ENCODE results near the gene CST3. TPM values are rescaled to one million over a fixed set of nuclear protein-coding genes. Genes with fewer than 3 reads are reported as not detected.

The CST3 gene
- total and polyA plus RNA-seq, 7 experiments from 2014 or later, result 1.7 to 520 (median 20.5) TPM

DNA sequence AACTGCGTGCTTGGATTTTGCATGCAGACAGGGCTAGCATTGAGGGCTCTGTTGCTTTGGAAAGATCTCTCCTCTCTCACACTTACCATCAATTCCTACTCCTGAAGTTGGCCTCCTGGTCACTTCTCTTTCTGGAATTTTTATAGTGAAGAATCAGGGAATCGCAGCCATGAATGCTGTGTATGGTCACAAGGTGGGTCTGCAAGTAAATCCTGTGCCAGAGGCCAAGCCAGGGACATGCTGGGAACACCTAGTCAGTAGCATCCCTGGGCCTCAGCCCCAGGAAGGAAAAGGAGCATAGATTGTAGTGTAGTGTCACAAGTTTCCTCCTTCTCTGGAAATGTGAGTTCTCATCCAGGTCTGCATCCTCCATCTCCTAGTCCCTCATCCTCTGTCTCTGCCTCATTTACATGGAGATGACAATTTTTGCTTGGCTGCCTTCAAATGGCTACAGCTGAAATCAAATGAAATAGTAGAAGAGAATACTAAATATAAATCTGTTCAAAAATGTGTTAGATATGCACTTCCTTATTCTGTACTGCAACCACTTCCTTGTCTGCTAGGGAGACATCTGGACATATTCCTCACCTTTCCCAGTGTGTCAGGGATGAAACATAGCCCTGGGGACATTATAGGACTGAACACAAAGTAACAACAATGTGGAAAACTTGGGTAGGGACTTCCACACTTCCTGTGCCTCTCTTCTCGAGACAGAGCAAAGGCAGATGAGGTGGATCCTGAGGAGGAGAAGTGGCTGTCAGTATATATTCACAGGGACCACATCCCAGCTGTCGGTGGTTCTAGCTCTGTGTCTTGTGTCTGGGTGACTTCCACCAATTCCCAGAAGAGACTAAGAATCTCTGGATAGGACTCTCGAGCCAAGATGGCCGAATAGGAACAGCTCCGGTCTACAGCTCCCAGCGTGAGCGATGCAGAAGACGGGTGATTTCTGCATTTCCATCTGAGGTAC is 49.0 kb downstream of the CST3 start:
- ATAC-seq (no peak), DNase-seq (no peak)
- Histone ChIP-seq H3K4me1 (ENCODE audit: control insufficient read depth in 2 of 2, insufficient read depth in 2 of 2, low read length in 2 of 2) (no peaks in the 10 kb centered on the region), H3K4me3 (ENCODE audit: low read length) (no peak overlapping the region), H3K36me3 (ENCODE audit: control insufficient read depth in 2 of 3, insufficient read depth in 3 of 3, low read length in 3 of 3) (no peaks in the 10 kb centered on the region), H3K27ac (ENCODE audit: low read depth, low read length) (no peak overlapping the region), H3K27me3 (ENCODE audit: control insufficient read depth in 2 of 2, insufficient read depth in 2 of 2, low read length in 2 of 2) (no peaks in the 10 kb centered on the region), H3K9me3 (ENCODE audit: control insufficient read depth in 2 of 3, low read length in 3 of 3) (no peaks in the 10 kb centered on the region)
- no peaks in the 10 kb centered on the region for H3K36me3 Mint-ChIP-seq
- peak overlapping the region in 2 of 9 donors; percentile 56 to 93 for H3K27ac Mint-ChIP-seq
- intact Hi-C loops (cut with micrococcal nuclease), result no loop called here
- H3K4me3 Mint-ChIP-seq, result peak overlapping the region in 1 of 10 donors; percentile 82
- peaks cover 0 to 2% (median 0%) of the 10 kb centered on the region in 11 donors for H3K9me3 Mint-ChIP-seq
- H3K4me1 Mint-ChIP-seq, result peaks cover 0 to 1% (median 0%) of the 10 kb centered on the region in 7 donors
- ChIA-PET CTCF (no interaction called here), POLR2A (no interaction called here)
- H3K27me3 Mint-ChIP-seq, result peaks cover 7 to 43% (median 14%) of the 10 kb centered on the region in 5 donors

DNA sequence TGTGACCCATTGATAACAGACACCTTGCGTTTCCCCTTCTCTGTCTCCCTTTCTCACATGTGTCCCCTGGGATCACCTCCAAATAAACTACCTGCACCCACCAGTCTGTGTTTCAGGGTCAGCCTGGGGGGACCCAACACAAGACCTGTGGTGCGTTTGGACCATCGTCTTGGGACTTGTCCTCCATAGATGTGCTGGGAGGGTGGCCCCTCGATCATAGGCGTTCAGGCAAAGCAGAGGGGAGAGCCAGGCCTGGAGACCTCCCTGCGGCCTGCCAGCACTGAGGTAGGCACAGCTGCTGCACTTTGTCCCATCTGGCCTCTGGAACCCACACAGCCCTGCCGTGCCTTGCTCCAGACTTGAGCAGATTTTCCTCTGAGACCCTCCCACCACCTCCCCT is 50.1 kb downstream of the CST3 start:
- POLR2A ChIA-PET, result no interaction called here
- Mint-ChIP-seq H3K4me1 (peaks cover 0 to 1% (median 0%) of the 10 kb centered on the region in 7 donors), H3K27me3 (peaks cover 10 to 48% (median 23%) of the 10 kb centered on the region in 5 donors), H3K4me3 (no peak overlapping the region), H3K36me3 (no peaks in the 10 kb centered on the region), H3K9me3 (peaks cover 0 to 4% (median 0%) of the 10 kb centered on the region in 11 donors), H3K27ac (no peak overlapping the region)
- Histone ChIP-seq H3K27ac (ENCODE audit: low read depth, low read length) (no peak overlapping the region), H3K27me3 (ENCODE audit: control insufficient read depth in 2 of 2, insufficient read depth in 2 of 2, low read length in 2 of 2) (no peaks in the 10 kb centered on the region), H3K4me3 (ENCODE audit: low read length) (no peak overlapping the region), H3K9me3 (ENCODE audit: control insufficient read depth in 2 of 3, low read length in 3 of 3) (no peaks in the 10 kb centered on the region), H3K36me3 (ENCODE audit: control insufficient read depth in 2 of 3, insufficient read depth in 3 of 3, low read length in 3 of 3) (no peaks in the 10 kb centered on the region), H3K4me1 (ENCODE audit: control insufficient read depth in 2 of 2, insufficient read depth in 2 of 2, low read length in 2 of 2) (no peaks in the 10 kb centered on the region)
- DNase-seq, result no peak
- no peak for ATAC-seq
- intact Hi-C loops (cut with micrococcal nuclease), result no loop called here
- CTCF ChIA-PET, result no interaction called here

DNA sequence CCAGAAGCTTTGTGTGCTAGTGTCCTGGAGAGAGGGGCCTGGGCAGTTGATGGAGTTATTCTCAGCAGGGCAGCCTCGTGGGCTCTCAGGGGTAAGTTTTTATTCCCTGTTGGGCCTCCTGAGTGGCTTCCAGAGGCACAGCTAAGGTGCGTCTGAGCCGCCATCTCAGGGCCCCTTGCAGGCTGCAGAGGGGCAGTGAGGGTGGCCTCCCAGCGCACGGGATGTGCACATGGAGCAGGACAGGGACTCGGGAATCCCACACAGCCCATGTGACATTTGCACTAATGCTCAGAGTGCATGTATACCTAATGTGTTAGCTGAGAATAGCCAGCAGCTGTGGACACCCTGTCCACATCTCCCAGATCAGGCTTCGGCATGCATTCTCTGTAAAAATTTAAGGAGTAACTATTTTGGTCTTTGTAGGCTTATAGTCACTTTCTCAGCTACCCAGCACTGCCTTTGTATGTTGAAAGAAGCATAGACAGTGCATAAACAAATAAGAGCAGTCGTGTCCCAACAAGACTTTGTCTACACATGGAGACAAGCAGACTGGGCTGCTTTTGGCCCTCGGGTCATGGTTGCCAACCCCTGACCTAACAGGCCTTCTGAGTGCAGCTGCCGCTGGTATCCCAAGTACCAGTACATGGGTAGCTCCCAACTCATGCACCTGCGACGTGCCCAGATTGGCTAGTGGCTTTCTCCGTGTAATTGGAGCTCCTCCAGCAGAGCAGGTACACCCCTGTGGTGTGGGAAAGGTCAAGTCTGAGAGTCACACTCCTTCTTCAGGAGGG is 50.8 kb downstream of the CST3 start:
- Histone ChIP-seq H3K27ac (ENCODE audit: low read depth, low read length) (no peak overlapping the region), H3K27me3 (ENCODE audit: control insufficient read depth in 2 of 2, insufficient read depth in 2 of 2, low read length in 2 of 2) (no peaks in the 10 kb centered on the region), H3K36me3 (ENCODE audit: control insufficient read depth in 2 of 3, insufficient read depth in 3 of 3, low read length in 3 of 3) (no peaks in the 10 kb centered on the region), H3K4me3 (ENCODE audit: low read length) (no peak overlapping the region), H3K4me1 (ENCODE audit: control insufficient read depth in 2 of 2, insufficient read depth in 2 of 2, low read length in 2 of 2) (no peaks in the 10 kb centered on the region), H3K9me3 (ENCODE audit: control insufficient read depth in 2 of 3, low read length in 3 of 3) (no peaks in the 10 kb centered on the region)
- ChIA-PET CTCF (no interaction called here), POLR2A (no interaction called here)
- H3K4me3 Mint-ChIP-seq, result no peak overlapping the region
- H3K4me1 Mint-ChIP-seq, result peaks cover 0 to 1% (median 0%) of the 10 kb centered on the region in 7 donors
- H3K27me3 Mint-ChIP-seq, result peaks cover 10 to 55% (median 28%) of the 10 kb centered on the region in 5 donors
- intact Hi-C loops (cut with micrococcal nuclease), result no loop called here
- no peak overlapping the region for H3K27ac Mint-ChIP-seq
- no peak for DNase-seq
- peaks cover 0 to 4% (median 0%) of the 10 kb centered on the region in 11 donors for H3K9me3 Mint-ChIP-seq
- H3K36me3 Mint-ChIP-seq, result no peaks in the 10 kb centered on the region
- no peak for ATAC-seq

DNA sequence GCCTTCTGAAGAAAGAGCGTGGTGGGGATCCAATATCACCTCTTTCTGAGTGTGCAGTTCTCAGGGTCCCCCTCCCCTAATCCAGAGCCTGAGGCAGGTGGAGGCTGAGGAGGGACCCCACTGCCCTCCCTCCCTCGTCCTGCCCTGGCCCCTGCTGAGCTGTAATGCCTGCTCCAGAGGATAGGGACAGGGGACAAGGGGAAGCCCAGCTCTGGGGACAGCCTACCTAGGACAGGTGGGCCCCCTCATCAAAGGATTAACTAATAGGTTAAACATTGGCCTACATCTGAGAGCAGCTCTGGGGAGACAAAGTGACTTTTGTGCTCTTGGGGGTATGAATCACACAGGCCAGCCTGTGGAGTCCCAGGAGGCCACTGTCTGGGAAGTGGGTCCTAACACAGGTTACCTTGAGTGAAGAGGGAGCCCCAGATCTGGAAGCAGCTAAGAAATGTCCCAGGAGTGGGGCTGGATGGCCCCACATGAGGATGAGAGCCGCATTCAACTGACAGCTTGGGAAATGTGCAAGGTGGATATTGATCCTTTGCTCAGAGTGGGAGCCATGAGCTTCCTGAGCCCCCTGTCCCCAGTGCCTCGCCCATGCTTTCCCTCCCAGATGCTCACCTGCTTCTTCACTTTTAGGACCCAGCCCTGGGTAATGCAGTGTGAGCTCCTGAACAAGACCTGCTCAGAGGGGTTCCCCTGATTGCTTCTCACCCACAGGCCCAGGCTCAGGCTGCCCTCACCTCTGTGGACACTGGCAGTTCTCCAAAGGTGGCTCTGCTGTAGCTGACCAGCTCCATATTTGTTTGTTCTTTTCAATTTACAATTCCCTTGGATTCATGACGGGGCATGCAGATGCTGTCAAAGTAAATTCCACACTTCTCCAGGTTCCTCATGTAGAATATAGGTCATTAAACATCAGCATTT is 51.7 kb downstream of the CST3 start:
- POLR2A ChIA-PET, result no interaction called here
- H3K27ac Mint-ChIP-seq, result no peak overlapping the region
- CTCF ChIA-PET, result no interaction called here

DNA sequence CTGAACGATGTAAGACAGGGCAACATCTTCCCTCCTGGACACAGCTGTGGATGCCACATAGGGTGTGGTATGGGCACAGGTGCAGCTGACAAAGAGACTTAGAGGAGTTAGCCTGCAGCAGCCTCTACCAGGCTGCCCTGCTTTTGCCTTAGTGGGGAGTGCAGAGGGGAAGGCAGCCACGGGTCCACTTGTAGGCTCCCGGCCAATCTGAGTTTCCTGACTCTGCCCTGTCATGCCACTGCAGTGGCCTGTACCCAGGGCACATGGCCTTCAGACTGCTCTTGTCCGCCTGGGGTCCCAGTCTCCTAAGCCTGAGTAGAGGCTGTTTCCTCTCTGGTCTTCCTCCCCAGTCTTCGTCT is 52.3 kb downstream of the CST3 start:
- POLR2A ChIA-PET, result no interaction called here
- Histone ChIP-seq H3K27me3 (ENCODE audit: control insufficient read depth in 2 of 2, insufficient read depth in 2 of 2, low read length in 2 of 2) (no peaks in the 10 kb centered on the region), H3K4me3 (ENCODE audit: low read length) (no peak overlapping the region), H3K9me3 (ENCODE audit: control insufficient read depth in 2 of 3, low read length in 3 of 3) (no peaks in the 10 kb centered on the region), H3K4me1 (ENCODE audit: control insufficient read depth in 2 of 2, insufficient read depth in 2 of 2, low read length in 2 of 2) (no peaks in the 10 kb centered on the region), H3K36me3 (ENCODE audit: control insufficient read depth in 2 of 3, insufficient read depth in 3 of 3, low read length in 3 of 3) (no peaks in the 10 kb centered on the region), H3K27ac (ENCODE audit: low read depth, low read length) (no peak overlapping the region)
- peaks cover 0 to 7% (median 4%) of the 10 kb centered on the region in 11 donors for H3K9me3 Mint-ChIP-seq
- CTCF ChIA-PET, result no interaction called here
- no peak for ATAC-seq
- no peak overlapping the region for H3K27ac Mint-ChIP-seq
- peaks cover 10 to 65% (median 38%) of the 10 kb centered on the region in 5 donors for H3K27me3 Mint-ChIP-seq
- no peak overlapping the region for H3K4me3 Mint-ChIP-seq
- no peak for DNase-seq
- H3K36me3 Mint-ChIP-seq, result no peaks in the 10 kb centered on the region
- peaks cover 0 to 1% (median 0%) of the 10 kb centered on the region in 7 donors for H3K4me1 Mint-ChIP-seq
- intact Hi-C loops (cut with micrococcal nuclease), result no loop called here

More for the DNA sequence above, 51.7 kb downstream of the CST3 start:
- H3K27ac ChIP-seq (ENCODE audit: low read depth, low read length), result no peak overlapping the region
- H3K4me3 Mint-ChIP-seq, result no peak overlapping the region
- ATAC-seq (no peak), DNase-seq (no peak)
- no peaks in the 10 kb centered on the region for H3K9me3 ChIP-seq (ENCODE audit: control insufficient read depth in 2 of 3, low read length in 3 of 3)
- H3K27me3 Mint-ChIP-seq, result peaks cover 10 to 59% (median 35%) of the 10 kb centered on the region in 5 donors
- peaks cover 0 to 4% (median 1%) of the 10 kb centered on the region in 11 donors for H3K9me3 Mint-ChIP-seq
- no peaks in the 10 kb centered on the region for H3K36me3 ChIP-seq (ENCODE audit: control insufficient read depth in 2 of 3, insufficient read depth in 3 of 3, low read length in 3 of 3)
- no peak overlapping the region for H3K4me3 ChIP-seq (ENCODE audit: low read length)
- intact Hi-C loops (cut with micrococcal nuclease), result no loop called here
- H3K4me1 ChIP-seq (ENCODE audit: control insufficient read depth in 2 of 2, insufficient read depth in 2 of 2, low read length in 2 of 2), result no peaks in the 10 kb centered on the region
- H3K4me1 Mint-ChIP-seq, result peaks cover 0 to 1% (median 0%) of the 10 kb centered on the region in 7 donors
- H3K27me3 ChIP-seq (ENCODE audit: control insufficient read depth in 2 of 2, insufficient read depth in 2 of 2, low read length in 2 of 2), result no peaks in the 10 kb centered on the region
- H3K36me3 Mint-ChIP-seq, result no peaks in the 10 kb centered on the region

DNA sequence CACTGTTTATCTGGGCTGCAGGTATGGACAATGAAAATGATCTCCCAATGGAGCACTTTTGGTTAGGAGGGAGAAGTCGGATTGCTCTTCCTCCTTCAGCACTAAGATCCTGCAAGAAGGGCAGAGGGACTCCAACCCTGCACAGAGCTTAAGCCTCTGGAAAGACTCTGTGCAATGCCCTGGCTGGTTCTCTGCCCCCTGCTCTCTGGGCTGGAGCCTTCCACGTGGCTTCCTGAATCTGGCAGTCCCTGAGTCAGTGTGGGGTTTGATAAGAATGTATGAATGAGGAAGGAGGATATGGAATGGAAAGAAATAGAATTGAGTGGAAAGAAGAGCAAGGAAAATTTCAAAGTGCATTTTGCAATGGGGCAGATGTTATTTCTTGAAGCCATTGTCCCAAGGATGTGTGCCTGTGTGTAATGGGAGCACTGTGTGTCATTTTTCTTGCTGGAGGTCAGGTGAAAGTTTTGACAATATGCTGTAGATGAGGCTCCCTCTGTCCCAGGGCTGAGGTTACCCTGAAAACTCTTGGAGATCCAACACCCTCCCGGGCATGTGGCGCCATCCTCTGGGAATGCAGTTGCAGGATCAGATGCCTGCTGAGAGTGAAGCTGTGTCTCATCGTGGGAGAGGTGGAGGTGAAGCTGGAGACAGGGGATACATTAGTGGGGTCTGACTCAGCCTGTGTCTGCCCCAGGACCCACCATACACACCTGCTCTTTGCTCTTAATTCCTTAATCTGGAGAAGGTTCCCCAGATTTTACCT is 53.1 kb downstream of the CST3 start:
- H3K36me3 Mint-ChIP-seq, result no peaks in the 10 kb centered on the region
- intact Hi-C loops (cut with micrococcal nuclease), result no loop called here

More for the DNA sequence above, 53.1 kb downstream of the CST3 start:
- H3K36me3 ChIP-seq (ENCODE audit: control insufficient read depth in 2 of 3, insufficient read depth in 3 of 3, low read length in 3 of 3), result no peaks in the 10 kb centered on the region
- no peak overlapping the region for H3K27ac ChIP-seq (ENCODE audit: low read depth, low read length)
- ChIA-PET CTCF (no interaction called here), POLR2A (no interaction called here)
- H3K27ac Mint-ChIP-seq, result no peak overlapping the region
- no peaks in the 10 kb centered on the region for H3K27me3 ChIP-seq (ENCODE audit: control insufficient read depth in 2 of 2, insufficient read depth in 2 of 2, low read length in 2 of 2)
- no peaks in the 10 kb centered on the region for H3K4me1 ChIP-seq (ENCODE audit: control insufficient read depth in 2 of 2, insufficient read depth in 2 of 2, low read length in 2 of 2)
- peaks cover 10 to 65% (median 44%) of the 10 kb centered on the region in 5 donors for H3K27me3 Mint-ChIP-seq
- peaks cover 0 to 1% (median 0%) of the 10 kb centered on the region in 7 donors for H3K4me1 Mint-ChIP-seq
- peaks cover 0 to 12% (median 6%) of the 10 kb centered on the region in 11 donors for H3K9me3 Mint-ChIP-seq
- DNase-seq, result no peak
- no peak overlapping the region for H3K4me3 Mint-ChIP-seq
- H3K4me3 ChIP-seq (ENCODE audit: low read length), result no peak overlapping the region
- ATAC-seq, result no peak
- no peaks in the 10 kb centered on the region for H3K9me3 ChIP-seq (ENCODE audit: control insufficient read depth in 2 of 3, low read length in 3 of 3)
